Gastrocnemius medialis (tissue), 4 donors: Measurements from ENCODE around the gene MAP2K5.

Experiments
- POLR2A ChIP-seq, 2 donors: fragments of 450-650 bp; IDR thresholded peaks; one replicate each; pipeline ENCODE4 v1.6.1; 2017; ENCODE audit warnings: antibody characterized with exemption in 2 of 2, mild to moderate bottlenecking in 2 of 2, moderate library complexity in 2 of 2
- TF ChIP-seq, protein P1 (sequence below), 5 experiments: fragments of 450-650 bp in 3 of 5; fragments of 200-600 bp in 2 of 5; sonication (generic) in 2 of 5; IDR thresholded peaks in 4 of 5; conservative IDR thresholded peaks in 1 of 5; 1 replicate in 4 of 5; 2 replicates in 1 of 5; pipeline ENCODE4 v1.5.1; 2016 to 2019; ENCODE audit warnings: antibody characterized with exemption in 5 of 5, mild to moderate bottlenecking in 3 of 5, moderate library complexity in 3 of 5

DNA sequence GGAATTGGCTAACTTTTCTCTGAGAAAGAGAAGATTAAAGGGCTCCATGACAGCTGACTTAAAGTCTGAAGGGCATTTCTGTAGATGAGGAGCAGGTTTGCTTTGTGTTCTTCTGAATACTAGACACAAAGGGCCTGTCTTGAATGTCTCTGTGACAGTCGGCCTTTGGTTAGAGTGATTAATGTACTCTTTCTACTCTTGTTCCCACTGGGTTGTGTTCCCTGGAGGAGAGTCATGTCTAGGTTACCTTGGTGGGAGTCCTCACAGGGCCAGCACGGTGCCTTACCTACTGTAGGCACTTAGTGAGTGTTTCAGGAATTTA is 66.1 kb downstream of the MAP2K5 start:
- TF ChIP-seq, protein P1, sequence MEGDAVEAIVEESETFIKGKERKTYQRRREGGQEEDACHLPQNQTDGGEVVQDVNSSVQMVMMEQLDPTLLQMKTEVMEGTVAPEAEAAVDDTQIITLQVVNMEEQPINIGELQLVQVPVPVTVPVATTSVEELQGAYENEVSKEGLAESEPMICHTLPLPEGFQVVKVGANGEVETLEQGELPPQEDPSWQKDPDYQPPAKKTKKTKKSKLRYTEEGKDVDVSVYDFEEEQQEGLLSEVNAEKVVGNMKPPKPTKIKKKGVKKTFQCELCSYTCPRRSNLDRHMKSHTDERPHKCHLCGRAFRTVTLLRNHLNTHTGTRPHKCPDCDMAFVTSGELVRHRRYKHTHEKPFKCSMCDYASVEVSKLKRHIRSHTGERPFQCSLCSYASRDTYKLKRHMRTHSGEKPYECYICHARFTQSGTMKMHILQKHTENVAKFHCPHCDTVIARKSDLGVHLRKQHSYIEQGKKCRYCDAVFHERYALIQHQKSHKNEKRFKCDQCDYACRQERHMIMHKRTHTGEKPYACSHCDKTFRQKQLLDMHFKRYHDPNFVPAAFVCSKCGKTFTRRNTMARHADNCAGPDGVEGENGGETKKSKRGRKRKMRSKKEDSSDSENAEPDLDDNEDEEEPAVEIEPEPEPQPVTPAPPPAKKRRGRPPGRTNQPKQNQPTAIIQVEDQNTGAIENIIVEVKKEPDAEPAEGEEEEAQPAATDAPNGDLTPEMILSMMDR (IDR thresholded peaks at IDR 0.05 in 4 of 5, conservative IDR thresholded peaks at IDR 0.05 in 1 of 5): no peak
- no peak for TF ChIP-seq POLR2A (IDR thresholded peaks at IDR 0.05)
